A673 (cell line): ENCODE results near the gene TEX54.

ENCODE experiments used
- CTCF ChIP-seq: fragments of 300-800, 200-600 bp; sonication (generic); conservative IDR thresholded peaks from 2 replicates; pipeline ENCODE4 v1.5.1; 2017; ENCODE audit warnings: low read depth, mild to moderate bottlenecking, antibody characterized with exemption, low read length, moderate library complexity, mixed read lengths
- EZH2 ChIP-seq: fragments of 200-600 bp; sonication (generic); IDR thresholded peaks from 2 replicates; pipeline ENCODE4 v1.6.1; 2017; ENCODE audit warnings: borderline replicate concordance, low read depth, mild to moderate bottlenecking, mixed read lengths, antibody characterized with exemption, low read length; ENCODE audit not compliant: poor library complexity, severe bottlenecking

GRCh38 chr11:62805961-62806441 is 26.6 kb downstream of the TEX54 start:
- no peak for TF ChIP-seq CTCF
- no peak for TF ChIP-seq EZH2
